Heart left ventricle (tissue), 16 donors: ENCODE measurements around the gene CHD5. TPM values are rescaled to one million over a fixed set of nuclear protein-coding genes. Genes with fewer than 3 reads are reported as not detected.
"Not testable (repeated sequence)": the region's sequence is repeated elsewhere in the genome, so short reads cannot be mapped to it uniquely, and the experiment has no call there.

ENCODE experiments used
- ATAC-seq, 4 donors: fragments of 200-7000 bp; cut with Tn5 transposase; one replicate each; pipeline ENCODE4 v1.9.1; 2020 to 2022; ENCODE audit warnings: moderate library complexity in 4 of 4, mild to moderate bottlenecking in 3 of 4, moderate number of reproducible peaks in 1 of 4
- DNase-seq, 5 donors: peaks; one replicate each; pipeline ENCODE4 v3.0.0-alpha.2; 2020
- H3K27ac ChIP-seq, 12 donors: fragments of 200-600 bp; sonication (generic) in 4 of 12; one replicate each; pipeline versions ENCODE4 v1.5.0 to v1.8.0; 2016 to 2022; ENCODE audit warnings: mild to moderate bottlenecking in 2 of 12
- H3K27me3 ChIP-seq, 9 donors: fragments of 200-600 bp; sonication (generic) in 2 of 9; one replicate each; pipeline versions ENCODE4 v1.5.1 to v1.8.0; 2016 to 2022; ENCODE audit warnings: mild to moderate bottlenecking in 3 of 9
- H3K36me3 ChIP-seq, 9 donors: fragments of 200-600 bp; sonication (generic) in 2 of 9; one replicate each; pipeline versions ENCODE4 v1.5.0 to v1.8.0; 2018 to 2022; ENCODE audit warnings: mild to moderate bottlenecking in 2 of 9
- H3K4me1 ChIP-seq, 12 donors: fragments of 200-600 bp; sonication (generic) in 4 of 12; one replicate each; pipeline versions ENCODE4 v1.5.0 to v1.8.0; 2016 to 2022; ENCODE audit warnings: mild to moderate bottlenecking in 3 of 12
- H3K4me3 ChIP-seq, 12 donors: fragments of 200-600 bp; sonication (generic) in 4 of 12; one replicate each; pipeline versions ENCODE4 v1.5.0 to v1.8.0; 2017 to 2022; ENCODE audit warnings: mild to moderate bottlenecking in 9 of 12, moderate library complexity in 4 of 12
- H3K9me3 ChIP-seq, 12 donors: fragments of 200-600 bp; sonication (generic) in 4 of 12; one replicate each; pipeline versions ENCODE4 v1.5.0 to v1.8.0; 2016 to 2022; ENCODE audit warnings: mild to moderate bottlenecking in 1 of 12
- POLR2A ChIP-seq, 2 donors: fragments of 450-650 bp; IDR thresholded peaks; one replicate each; pipeline ENCODE4 v1.6.1; 2017; ENCODE audit warnings: antibody characterized with exemption in 2 of 2, mild to moderate bottlenecking in 2 of 2, moderate library complexity in 2 of 2
- WGBS, 4 donors: extraction: QIAGEN DNeasy Blood & Tissue Kit in 2 of 4; methylation state at CpG; one replicate each; pipeline versions ENCODE4 v1.1.5 to v1.1.7; 2013 to 2018; 5-methylcytosine and 5-hydroxymethylcytosine counted together
- intact Hi-C, 10 donors: fragments of 100-400 bp; cut with DNase I; formaldehyde crosslinking; loops; one replicate each; pipeline versions ENCODE4 v1.11.1 to v1.14.2; 2022
- polyA plus RNA-seq, 2 donors: library from polyadenylated mRNA; stranded (reverse); fragments of 200-250 nt; gene quantifications; one replicate each; pipeline ENCODE4 v1.2.3, GENCODE V29; 2013
- total RNA-seq, 9 donors: library from RNA; depleted of rRNA in 2 of 9; stranded (reverse); fragments of >200 nt in 2 of 9; fragmentation: NEBNext Ultra II Directional in 3 of 9; extraction: Animal tissue kit (Norgen Biotek cat#: 25700) in 3 of 9; gene quantifications; one replicate each; pipeline versions ENCODE4 v1.1.0 to v1.2.4, GENCODE V29; 2016 to 2023
- TF ChIP-seq, protein P1 (sequence below), 12 donors: fragments of 200-600 bp; sonication (generic) in 4 of 12; IDR thresholded peaks; one replicate each; pipeline versions ENCODE4 v1.5.0 to v1.8.0; 2018 to 2022; ENCODE audit warnings: antibody characterized with exemption in 12 of 12, mild to moderate bottlenecking in 5 of 12
- donor health status: ischemic (EF 13 %, LVEDD 7.1; RV severe dilation, severe dysfunction).
- donor health status: healthy with polysubstance abuse.
- donor health status: DM: no; HTN: yes; CAD: no.
- donor health status: DM: no; HTN: no; CAD: no.
- donor health status: ischemic (EF 25% LVEDD 6.9; RV normal size, moderate dysfunction).
- donor health status: ischemic (EF 25% LVEDD 5.7; RV mildly dilated, moderate dysfunction).
- donor health status: healthy.
- donor health status: DM: yes; HTN: yes; CAD: no.
- donor health status: ischemic (EF 35%, LVEDD 5.7; RV mildly dilated, moderate dysfunction).
- donor health status: nonischemic (EF 11% LVEDD 7.7; RV severe dilation, severe dysfunction).
- donor health status: DM: yes; HTN: yes; CAD: no.
- donor health status: PGD.
- donor health status: ischemic (EF 29% LVEDD 5.4; RV normal size, mild dysfunction).
- donor health status: nonischemic (EF 23%, LVEDD 6.1; RV moderate dilation, normal function).

CHD5 gene
- total and polyA plus RNA-seq, 11 donors = 0.07 to 1.3 (median 0.22) TPM; not detected in 2

GRCh38 chr1:6065093-6065858, 114.8 kb downstream of the CHD5 start:
- Histone ChIP-seq H3K4me3 (no peak overlapping the region), H3K27ac (no peak overlapping the region), H3K4me1 (peaks cover 0 to 23% (median 8%) of the 10 kb centered on the region in 12 donors), H3K36me3 (peaks cover 0 to 23% (median 0%) of the 10 kb centered on the region in 9 donors), H3K9me3 (no peaks in the 10 kb centered on the region), H3K27me3 (no peaks in the 10 kb centered on the region)
- 48 to 62% (median 55%) methylated on average over 16 to 28 of the region's 28 CpGs for WGBS, 4 donors
- peak in 4 of 5 donors; percentile 28 to 78 (median 54) for DNase-seq
- ATAC-seq = peak in 3 of 4 donors; percentile 48 to 74 (median 49)
- intact Hi-C loops = loop anchor here in 1 of 10 donors (10.0 kb wide), 1 partner anchor 130 kb away; the partner anchor contains the start of gene RPL22
- TF ChIP-seq POLR2A (IDR thresholded peaks at IDR 0.05) = no peak
- TF ChIP-seq, protein P1, sequence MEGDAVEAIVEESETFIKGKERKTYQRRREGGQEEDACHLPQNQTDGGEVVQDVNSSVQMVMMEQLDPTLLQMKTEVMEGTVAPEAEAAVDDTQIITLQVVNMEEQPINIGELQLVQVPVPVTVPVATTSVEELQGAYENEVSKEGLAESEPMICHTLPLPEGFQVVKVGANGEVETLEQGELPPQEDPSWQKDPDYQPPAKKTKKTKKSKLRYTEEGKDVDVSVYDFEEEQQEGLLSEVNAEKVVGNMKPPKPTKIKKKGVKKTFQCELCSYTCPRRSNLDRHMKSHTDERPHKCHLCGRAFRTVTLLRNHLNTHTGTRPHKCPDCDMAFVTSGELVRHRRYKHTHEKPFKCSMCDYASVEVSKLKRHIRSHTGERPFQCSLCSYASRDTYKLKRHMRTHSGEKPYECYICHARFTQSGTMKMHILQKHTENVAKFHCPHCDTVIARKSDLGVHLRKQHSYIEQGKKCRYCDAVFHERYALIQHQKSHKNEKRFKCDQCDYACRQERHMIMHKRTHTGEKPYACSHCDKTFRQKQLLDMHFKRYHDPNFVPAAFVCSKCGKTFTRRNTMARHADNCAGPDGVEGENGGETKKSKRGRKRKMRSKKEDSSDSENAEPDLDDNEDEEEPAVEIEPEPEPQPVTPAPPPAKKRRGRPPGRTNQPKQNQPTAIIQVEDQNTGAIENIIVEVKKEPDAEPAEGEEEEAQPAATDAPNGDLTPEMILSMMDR (IDR thresholded peaks at IDR 0.05) = no peak

DNA sequence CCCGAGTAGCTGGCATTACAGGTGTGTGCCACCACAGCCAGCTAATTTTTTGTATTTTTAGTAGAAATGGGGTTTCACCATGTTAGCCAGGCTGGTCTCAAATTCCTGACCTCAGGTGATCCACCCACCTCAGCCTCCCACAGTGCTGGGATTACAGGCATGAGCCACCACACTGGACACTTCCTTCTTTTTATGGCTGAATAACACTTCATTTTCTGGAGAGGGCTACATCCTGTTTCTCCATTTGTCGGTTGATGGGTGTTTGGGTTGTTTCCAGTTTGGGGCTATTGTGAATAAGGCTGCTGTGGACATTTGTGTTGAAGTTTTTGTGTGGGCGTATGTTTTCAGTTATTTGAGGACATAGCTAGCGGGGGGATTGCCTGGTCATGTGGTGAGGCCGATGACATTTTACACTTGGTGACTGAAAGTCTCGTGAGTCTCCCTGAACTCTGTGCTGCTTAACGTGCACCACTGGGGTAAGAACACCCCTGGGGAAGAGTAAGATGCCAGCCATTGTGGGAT, 116.5 kb downstream of the CHD5 start:
- Histone ChIP-seq H3K4me1 (peaks cover 0 to 37% (median 18%) of the 10 kb centered on the region in 12 donors), H3K36me3 (peaks cover 0 to 28% (median 0%) of the 10 kb centered on the region in 9 donors)
- intact Hi-C loops = loop anchor here in 1 of 10 donors (10.0 kb wide), 1 partner anchor 131 kb away; the partner anchor contains the start of gene RPL22
- H3K9me3 ChIP-seq, ATAC-seq, H3K27me3 ChIP-seq, H3K27ac ChIP-seq, H3K4me3 ChIP-seq, DNase-seq: not testable (repeated sequence)
- WGBS, 4 donors = 64 to 70% (median 67%) methylated on average over 7 of the region's 7 CpGs

DNA sequence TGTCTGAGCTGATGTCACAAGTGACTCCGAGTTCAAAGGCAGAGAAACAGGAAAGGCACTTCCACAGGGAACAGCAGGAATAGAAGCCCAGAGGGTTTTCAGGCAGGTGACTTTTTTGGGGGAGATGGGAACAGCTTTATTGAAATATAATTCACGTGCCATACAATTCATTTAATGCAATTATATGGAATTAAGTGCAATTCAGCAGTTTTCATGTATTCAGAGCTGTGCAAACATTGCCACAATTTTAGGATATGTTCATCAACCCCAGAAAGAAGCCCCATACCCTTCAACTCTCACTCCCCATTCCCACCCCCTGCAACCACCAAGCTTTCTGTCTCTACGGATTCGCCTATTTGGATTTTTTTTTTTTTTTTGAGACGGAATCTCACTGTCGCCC, 117.5 kb downstream of the CHD5 start:
- H3K4me3 ChIP-seq = no peak overlapping the region
- DNase-seq (no peak), ATAC-seq (no peak)
- H3K4me1 ChIP-seq = peaks cover 0 to 47% (median 27%) of the 10 kb centered on the region in 12 donors
- H3K27ac ChIP-seq = no peak overlapping the region
- WGBS, 4 donors = 90 to 95% (median 92%) methylated on average over 6 of the region's 6 CpGs
- peaks cover 0 to 28% (median 0%) of the 10 kb centered on the region in 9 donors for H3K36me3 ChIP-seq
- no peaks in the 10 kb centered on the region for H3K9me3 ChIP-seq
- intact Hi-C loops = loop anchor here in 1 of 10 donors (10.0 kb wide), 1 partner anchor 132 kb away; the partner anchor contains the start of gene RPL22
- H3K27me3 ChIP-seq = no peaks in the 10 kb centered on the region
- TF ChIP-seq POLR2A (IDR thresholded peaks at IDR 0.05) = no peak
- TF ChIP-seq, protein P1 (IDR thresholded peaks at IDR 0.05) = no peak

GRCh38 chr1:6059866-6060265, 120.3 kb downstream of the CHD5 start:
- ATAC-seq = no peak
- WGBS, 4 donors = 86 to 93% (median 93%) methylated on average over 9 of the region's 9 CpGs
- no peak for DNase-seq
- H3K36me3 ChIP-seq = peaks cover 0 to 10% (median 0%) of the 10 kb centered on the region in 9 donors
- H3K4me3 ChIP-seq = no peak overlapping the region
- H3K9me3 ChIP-seq = no peaks in the 10 kb centered on the region
- intact Hi-C loops = loop anchor here in 4 of 10 donors (5.0 to 10.0 kb wide), 5 partner anchors 115 to 285 kb away; partner anchors contain the start of genes CHD5 (in 1 of the 4), RNF207 (in 1 of the 4) and RPL22 (in 1 of the 4)
- peaks cover 0 to 44% (median 20%) of the 10 kb centered on the region in 12 donors for H3K4me1 ChIP-seq
- H3K27me3 ChIP-seq = no peaks in the 10 kb centered on the region
- H3K27ac ChIP-seq = no peak overlapping the region
- TF ChIP-seq POLR2A (IDR thresholded peaks at IDR 0.05) = no peak
- TF ChIP-seq, protein P1 (IDR thresholded peaks at IDR 0.05) = no peak
